Measurements from ENCODE around the gene ATP11A. TPM values are rescaled to one million over a fixed set of nuclear protein-coding genes. Genes with fewer than 3 reads are reported as not detected.

ATP11A gene
- total RNA-seq, 2 donors from 2014 or later, result 10.9 to 89.3 TPM

DNA sequence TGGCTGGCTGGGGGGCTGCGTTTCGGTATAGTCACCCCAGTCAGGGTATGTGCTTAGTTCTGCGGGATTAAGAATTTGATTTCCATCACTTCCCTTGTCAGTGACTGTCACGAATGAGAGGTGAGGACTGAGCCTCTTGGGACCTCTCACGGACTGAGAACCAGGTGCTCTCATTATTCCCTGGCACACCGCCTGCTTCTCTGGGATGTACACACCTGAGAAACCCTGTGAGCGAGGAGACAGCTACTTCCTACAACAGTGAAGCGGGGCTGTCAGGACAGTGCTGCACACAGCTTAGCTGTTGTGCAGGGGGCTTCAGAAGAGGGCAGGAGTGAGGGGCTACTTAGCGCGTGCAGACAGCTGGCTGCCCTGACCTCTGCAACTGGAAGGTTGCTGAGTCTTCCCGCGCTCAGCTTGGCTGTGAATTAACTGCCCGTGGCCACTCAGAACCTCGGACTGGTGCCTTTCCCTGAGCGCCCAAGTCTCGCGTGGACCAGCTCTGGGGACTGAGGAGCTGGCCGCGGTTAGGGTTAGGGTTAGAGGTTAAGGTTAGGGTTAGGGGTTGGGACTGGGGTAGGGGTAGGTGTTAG, 213.9 kb downstream of the ATP11A start:
- no peak overlapping the region for H3K4me3 ChIP-seq
- no peaks in the 10 kb centered on the region for H3K36me3 ChIP-seq
- no peaks in the 10 kb centered on the region for H3K27me3 ChIP-seq (replicated peaks; ENCODE audit: insufficient read depth)
- no peak for DNase-seq (ENCODE audit: low spot score)
- H3K4me1 ChIP-seq (replicated peaks), result peaks cover 9% of the 10 kb centered on the region
- intact Hi-C loops (cut with DNase I), result no loop called here
- no peaks in the 10 kb centered on the region for H3K9me3 ChIP-seq
- peak overlapping the region; percentile 63 to 73 for H3K27ac ChIP-seq
- no peak for TF ChIP-seq POLR2AphosphoS5 (IDR thresholded peaks at IDR 0.05)
- TF ChIP-seq CTCF (IDR thresholded peaks at IDR 0.05), result no peak
- no peak for TF ChIP-seq POLR2A (IDR thresholded peaks at IDR 0.05)
- WGBS, result 88% methylated on average over 19 of the region's 19 CpGs

- intact Hi-C loops (cut with DNase I), result no loop called here
- H3K4me1 ChIP-seq (replicated peaks), result peaks cover 9% of the 10 kb centered on the region
- no peaks in the 10 kb centered on the region for H3K27me3 ChIP-seq (replicated peaks; ENCODE audit: insufficient read depth)
- 98% methylated on average over 13 of the region's 13 CpGs for WGBS
- H3K27ac ChIP-seq, result no peak overlapping the region
- H3K4me3 ChIP-seq, result no peak overlapping the region
- no peak for TF ChIP-seq POLR2AphosphoS5 (IDR thresholded peaks at IDR 0.05)
- H3K36me3 ChIP-seq, result no peaks in the 10 kb centered on the region
- DNase-seq (ENCODE audit: low spot score), result no peak
- no peaks in the 10 kb centered on the region for H3K9me3 ChIP-seq
Observed at GRCh38 chr13:112904436-112904960, 214.7 kb downstream of the ATP11A start.

DNA sequence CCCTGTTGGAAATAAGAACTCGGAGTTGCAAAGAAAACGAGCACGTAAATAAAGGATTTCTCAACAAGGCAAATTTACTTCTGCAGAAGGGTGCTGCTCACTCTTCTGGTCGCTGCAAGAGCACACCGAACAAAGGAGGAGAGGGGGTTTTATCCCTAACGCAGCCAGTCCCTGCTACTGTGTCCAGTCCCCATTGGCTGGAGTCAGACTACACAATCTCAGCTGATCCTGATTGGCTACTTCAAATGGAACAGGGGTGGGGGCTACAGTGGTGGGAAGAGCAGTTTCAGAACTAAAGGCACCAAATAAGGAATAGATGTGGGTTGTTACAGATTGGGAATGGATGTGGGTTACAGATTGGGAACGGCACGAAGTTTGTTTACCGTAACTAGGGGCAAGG, 215.2 kb downstream of the ATP11A start:
- no peaks in the 10 kb centered on the region for H3K36me3 ChIP-seq
- no peaks in the 10 kb centered on the region for H3K27me3 ChIP-seq (replicated peaks; ENCODE audit: insufficient read depth)
- no peak for TF ChIP-seq CTCF (IDR thresholded peaks at IDR 0.05)
- H3K9me3 ChIP-seq, result no peaks in the 10 kb centered on the region
- peaks cover 9% of the 10 kb centered on the region for H3K4me1 ChIP-seq (replicated peaks)
- WGBS, result 97% methylated on average over 9 of the region's 9 CpGs
- intact Hi-C loops (cut with DNase I), result no loop called here
- peak overlapping the region; percentile 39 to 66 for H3K27ac ChIP-seq
- DNase-seq (ENCODE audit: low spot score), result no peak
- no peak overlapping the region for H3K4me3 ChIP-seq

GRCh38 chr13:112905619-112905989, 215.8 kb downstream of the ATP11A start:
- no peak overlapping the region for H3K4me3 ChIP-seq
- peaks cover 9% of the 10 kb centered on the region for H3K4me1 ChIP-seq (replicated peaks)
- TF ChIP-seq CTCF (IDR thresholded peaks at IDR 0.05) (no peak), POLR2AphosphoS5 (IDR thresholded peaks at IDR 0.05) (no peak), POLR2A (IDR thresholded peaks at IDR 0.05) (no peak)
- DNase-seq (ENCODE audit: low spot score), result no peak
- H3K9me3 ChIP-seq, result no peaks in the 10 kb centered on the region
- 86% methylated on average over 5 of the region's 5 CpGs for WGBS
- peak overlapping the region; percentile 39 to 66 for H3K27ac ChIP-seq
- H3K27me3 ChIP-seq (replicated peaks; ENCODE audit: insufficient read depth), result no peaks in the 10 kb centered on the region
- no peaks in the 10 kb centered on the region for H3K36me3 ChIP-seq
- intact Hi-C loops (cut with DNase I), result no loop called here

DNA sequence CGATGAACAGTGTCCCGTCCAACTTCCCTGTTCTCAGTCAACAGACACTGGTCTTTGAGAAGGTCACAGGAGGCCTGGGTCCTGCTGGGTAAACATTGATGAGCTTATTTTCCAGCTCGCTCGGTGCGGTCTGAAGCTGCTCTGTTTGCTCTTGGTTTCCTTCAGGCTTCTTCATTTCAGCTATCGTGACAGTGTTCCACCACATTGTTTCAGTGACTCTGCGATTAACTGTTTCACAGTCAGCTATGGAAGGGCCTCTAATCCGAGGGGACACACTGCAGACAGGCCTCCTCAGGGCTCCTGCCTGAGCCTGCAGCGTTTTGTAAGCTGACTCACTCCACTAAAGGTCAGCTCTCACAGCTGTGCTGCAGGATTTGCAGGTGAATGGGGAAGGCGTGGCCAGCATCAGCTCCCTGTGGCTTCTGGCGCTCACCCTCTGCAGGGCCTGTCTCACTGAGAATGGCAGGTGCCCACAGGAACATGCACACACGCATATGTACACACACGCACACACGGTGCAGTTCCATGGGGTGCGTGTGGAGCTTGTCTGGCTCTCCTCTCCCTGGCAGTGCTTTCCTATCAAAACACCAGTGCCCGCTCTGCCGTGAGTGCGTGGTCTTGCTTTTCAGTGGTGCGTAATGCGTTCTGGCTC, 216.3 kb downstream of the ATP11A start:
- peaks cover 9% of the 10 kb centered on the region for H3K4me1 ChIP-seq (replicated peaks)
- DNase-seq (ENCODE audit: low spot score), result peak; percentile 53
- intact Hi-C loops (cut with DNase I), result no loop called here
- TF ChIP-seq CTCF (IDR thresholded peaks at IDR 0.05), result no peak
- peak; percentile 19 for TF ChIP-seq POLR2AphosphoS5 (IDR thresholded peaks at IDR 0.05)
- H3K36me3 ChIP-seq, result no peaks in the 10 kb centered on the region
- no peaks in the 10 kb centered on the region for H3K27me3 ChIP-seq (replicated peaks; ENCODE audit: insufficient read depth)
- WGBS, result 64% methylated on average over 20 of the region's 20 CpGs
- peak overlapping the region; percentile 39 to 66 for H3K27ac ChIP-seq
- no peaks in the 10 kb centered on the region for H3K9me3 ChIP-seq
- H3K4me3 ChIP-seq, result no peak overlapping the region
